Epithelial cell of proximal tubule (primary cell): Measurements from ENCODE around the gene CHERP. TPM values are rescaled to one million over a fixed set of nuclear protein-coding genes. Genes with fewer than 3 reads are reported as not detected.

Experiments used
- DNase-seq: peaks from one replicate; pipeline ENCODE4 v3.0.0-alpha.2; 2011; ENCODE audit warnings: low read depth
- H3K4me3 ChIP-seq: 2 replicates; pipeline ENCODE4 v1.5.1; 2011; ENCODE audit warnings: low read depth, mild to moderate bottlenecking, low read length
- total RNA-seq: library from RNA; depleted of rRNA; stranded (reverse); fragments of >200 nt; gene quantifications from 2 replicates; pipeline ENCODE4 v1.2.3, GENCODE V29; 2015
- TF ChIP-seq, protein P1 (sequence below): conservative IDR thresholded peaks from 2 replicates; pipeline ENCODE4 v1.5.1; 2012; ENCODE audit warnings: low read depth, mild to moderate bottlenecking, low read length

The CHERP gene
- total RNA-seq, 1 donor from 2014 or later, result 11.2 TPM

DNA sequence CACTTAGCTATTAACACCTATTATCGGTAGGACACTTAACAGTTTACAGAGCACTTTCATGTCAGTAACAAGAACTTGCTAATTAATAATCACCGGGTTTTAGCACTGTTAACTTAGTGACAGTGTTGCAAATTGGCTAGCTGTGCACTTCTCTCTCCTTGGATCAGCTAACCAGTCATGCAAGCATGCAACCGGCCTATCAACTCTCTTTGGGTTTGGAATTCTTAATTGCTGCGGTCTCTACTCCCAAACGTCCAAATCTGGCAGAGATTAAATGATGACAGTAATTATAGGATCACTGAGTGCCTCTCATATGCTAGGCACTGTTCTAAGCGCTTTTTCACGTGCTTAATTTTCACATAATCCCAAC lies 71.7 kb downstream of the CHERP start:
- H3K4me3 ChIP-seq, result peak overlapping the region; percentile 76
- TF ChIP-seq, protein P1, sequence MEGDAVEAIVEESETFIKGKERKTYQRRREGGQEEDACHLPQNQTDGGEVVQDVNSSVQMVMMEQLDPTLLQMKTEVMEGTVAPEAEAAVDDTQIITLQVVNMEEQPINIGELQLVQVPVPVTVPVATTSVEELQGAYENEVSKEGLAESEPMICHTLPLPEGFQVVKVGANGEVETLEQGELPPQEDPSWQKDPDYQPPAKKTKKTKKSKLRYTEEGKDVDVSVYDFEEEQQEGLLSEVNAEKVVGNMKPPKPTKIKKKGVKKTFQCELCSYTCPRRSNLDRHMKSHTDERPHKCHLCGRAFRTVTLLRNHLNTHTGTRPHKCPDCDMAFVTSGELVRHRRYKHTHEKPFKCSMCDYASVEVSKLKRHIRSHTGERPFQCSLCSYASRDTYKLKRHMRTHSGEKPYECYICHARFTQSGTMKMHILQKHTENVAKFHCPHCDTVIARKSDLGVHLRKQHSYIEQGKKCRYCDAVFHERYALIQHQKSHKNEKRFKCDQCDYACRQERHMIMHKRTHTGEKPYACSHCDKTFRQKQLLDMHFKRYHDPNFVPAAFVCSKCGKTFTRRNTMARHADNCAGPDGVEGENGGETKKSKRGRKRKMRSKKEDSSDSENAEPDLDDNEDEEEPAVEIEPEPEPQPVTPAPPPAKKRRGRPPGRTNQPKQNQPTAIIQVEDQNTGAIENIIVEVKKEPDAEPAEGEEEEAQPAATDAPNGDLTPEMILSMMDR, result no peak
- DNase-seq, result no peak

Other genes starting within 250 kb of the CHERP start
- 1.3 and 1.9 TPM in 2 replicates for gene KLF2, start 217.6 kb downstream of the CHERP start, total RNA-seq
- gene EPS15L1, start 70.5 kb downstream of the CHERP start, total RNA-seq, result 5.8 and 10.1 TPM in 2 replicates
- gene CALR3, start 46.3 kb downstream of the CHERP start, total RNA-seq, result not detected in 2 replicates
- gene C19orf44, start 46.0 kb downstream of the CHERP start, total RNA-seq, result 4.6 TPM in 2 replicates
- gene SLC35E1, start 30.0 kb upstream of the CHERP start, total RNA-seq, result 26.9 and 33.0 TPM in 2 replicates
- 7.3 and 8.9 TPM in 2 replicates for gene MED26, start 85.8 kb upstream of the CHERP start, total RNA-seq
- gene SMIM7, start 117.7 kb upstream of the CHERP start, total RNA-seq, result 96.2 and 131 TPM in 2 replicates
- gene TMEM38A, start 118.7 kb upstream of the CHERP start, total RNA-seq, result 2.2 and 3.5 TPM in 2 replicates
- gene NWD1, start 177.4 kb upstream of the CHERP start, total RNA-seq, result not detected in 2 replicates